Panc1 (cell line): ENCODE measurements around the gene TMEM101. TPM values are rescaled to one million over a fixed set of nuclear protein-coding genes. Genes with fewer than 3 reads are reported as not detected.

Experiments
- ATAC-seq: fragments of 200-7000 bp; cut with Tn5 transposase; 2 replicates; pipeline ENCODE4 v1.9.1; 2020; ENCODE audit warnings: mild to moderate bottlenecking, moderate library complexity
- BruUV-seq: library from RNA; stranded (reverse); fragments of 400-500 nt; replicated peaks from 2 replicates; lab custom pipeline; 2021; lab: Mats Ljungman, UMichigan
- CTCF ChIA-PET: fragments of 300-600 bp; sonication (Branson Sonifier 250); formaldehyde crosslinking; loops from one replicate; lab custom pipeline; 2022; ENCODE audit warnings: antibody characterized with exemption; lab: Charles Lee
- POLR2A ChIA-PET: fragments of 300-600 bp; sonication (Branson Sonifier 250); formaldehyde crosslinking; loops from one replicate; lab custom pipeline; 2022; ENCODE audit warnings: antibody characterized with exemption; lab: Charles Lee
- DNase-seq: peaks from one replicate; pipeline ENCODE4 v3.0.0-alpha.2; 2010; ENCODE audit warnings: low read depth, low spot score
- H3K27ac ChIP-seq: 2 replicates; pipeline ENCODE4 v1.5.1; 2011; ENCODE audit warnings: mild to moderate bottlenecking, low read length, inconsistent platforms
- H3K27me3 ChIP-seq: fragments of 200-500 bp; sonication (Bioruptor generic); 2 replicates; pipeline ENCODE4 v1.6.0; 2014; ENCODE audit warnings: low read length, inconsistent platforms; ENCODE audit not compliant: control insufficient read depth, insufficient read depth
- H3K36me3 ChIP-seq: fragments of 200-500 bp; sonication (Bioruptor generic); 2 replicates; pipeline ENCODE4 v1.5.1; 2014; ENCODE audit warnings: inconsistent platforms, mild to moderate bottlenecking, low read length, moderate library complexity; ENCODE audit not compliant: control insufficient read depth, insufficient read depth
- H3K4me1 ChIP-seq: 2 replicates; pipeline ENCODE4 v1.5.1; 2011; ENCODE audit warnings: inconsistent platforms, mild to moderate bottlenecking, low read length, moderate library complexity; ENCODE audit not compliant: control insufficient read depth, insufficient read depth
- H3K4me3 ChIP-seq, 2 experiments: 2 replicates each; pipeline ENCODE4 v1.5.1; 2011 to 2012; ENCODE audit warnings: low read depth in 2 of 2, low read length in 2 of 2, mild to moderate bottlenecking in 2 of 2, inconsistent platforms in 1 of 2, moderate library complexity in 1 of 2
- H3K9me3 ChIP-seq: fragments of 200-500 bp; sonication (Bioruptor generic); 2 replicates; pipeline ENCODE4 v1.5.1; 2014; ENCODE audit warnings: low read depth, mild to moderate bottlenecking, inconsistent platforms, low read length, moderate library complexity; ENCODE audit not compliant: control insufficient read depth, insufficient read depth
- CTCF ChIP-seq: fragments of 450-650 bp; IDR thresholded peaks from 2 replicates; pipeline ENCODE4 v1.5.1; 2017; ENCODE audit warnings: mild to moderate bottlenecking
- POLR2AphosphoS5 ChIP-seq: IDR thresholded peaks from 2 replicates; pipeline ENCODE4 v1.6.1; 2012; ENCODE audit warnings: mild to moderate bottlenecking, low read depth, low read length, moderate library complexity
- SIN3A ChIP-seq: IDR thresholded peaks from 2 replicates; pipeline ENCODE4 v1.6.1; 2012; ENCODE audit warnings: low read depth, mild to moderate bottlenecking, low read length, moderate library complexity, borderline replicate concordance; ENCODE audit not compliant: insufficient read depth
- TCF7L2 ChIP-seq: IDR thresholded peaks from 2 replicates; pipeline ENCODE4 v1.6.1; 2011; ENCODE audit warnings: mild to moderate bottlenecking, low read depth, low read length, inconsistent platforms
- in situ Hi-C: cut with HindIII; loops from 2 replicates; pipeline ENCODE4 v1.10.0; 2016; ENCODE audit warnings: low sequenced_read_pairs, low pct_unique_long_range_greater_than_20kb
- intact Hi-C: fragments of 100-400 bp; cut with micrococcal nuclease; formaldehyde crosslinking; loops from one replicate; pipeline ENCODE4 v1.10.0; 2022; ENCODE audit not compliant: unreplicated experiment
- total RNA-seq: library from RNA; stranded (reverse); gene quantifications from one replicate; pipeline ENCODE4 v1.2.1, GENCODE V29; 2021; ENCODE audit not compliant: unreplicated experiment
- TF ChIP-seq, protein P1 (sequence below), 2 experiments: IDR thresholded peaks; 2 replicates each; pipeline ENCODE4 v1.6.1; 2011 to 2012; ENCODE audit warnings: low read depth in 2 of 2, control low read depth in 1 of 2, low read length in 1 of 2, mild to moderate bottlenecking in 1 of 2, moderate library complexity in 1 of 2; ENCODE audit not compliant: insufficient read depth in 1 of 2

The TMEM101 gene
- total RNA-seq, 1 experiment from 2014 or later = 32.8 TPM

DNA sequence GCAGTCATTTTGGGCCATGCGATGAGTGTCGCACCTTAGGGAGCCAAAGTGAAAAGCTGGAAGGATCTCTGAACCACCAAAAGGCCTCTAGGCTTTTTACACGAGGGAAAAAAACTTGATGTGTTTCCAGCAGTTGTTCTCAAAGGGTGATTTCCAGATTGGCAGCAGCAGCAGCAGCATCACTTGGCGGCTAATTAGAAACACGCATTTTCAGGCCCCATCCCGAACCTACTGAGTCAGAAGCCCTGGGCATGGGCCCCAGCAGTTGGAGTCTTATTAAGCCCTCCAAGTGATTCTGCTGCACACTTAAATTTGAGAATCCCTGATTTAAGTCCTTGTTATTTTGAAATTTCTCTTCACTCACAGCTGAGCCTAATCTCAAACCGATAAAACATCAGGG, 35.8 kb downstream of the TMEM101 start:
- TF ChIP-seq CTCF (no peak), SIN3A (no peak), TCF7L2 (no peak), POLR2AphosphoS5 (no peak)
- TF ChIP-seq, protein P1, sequence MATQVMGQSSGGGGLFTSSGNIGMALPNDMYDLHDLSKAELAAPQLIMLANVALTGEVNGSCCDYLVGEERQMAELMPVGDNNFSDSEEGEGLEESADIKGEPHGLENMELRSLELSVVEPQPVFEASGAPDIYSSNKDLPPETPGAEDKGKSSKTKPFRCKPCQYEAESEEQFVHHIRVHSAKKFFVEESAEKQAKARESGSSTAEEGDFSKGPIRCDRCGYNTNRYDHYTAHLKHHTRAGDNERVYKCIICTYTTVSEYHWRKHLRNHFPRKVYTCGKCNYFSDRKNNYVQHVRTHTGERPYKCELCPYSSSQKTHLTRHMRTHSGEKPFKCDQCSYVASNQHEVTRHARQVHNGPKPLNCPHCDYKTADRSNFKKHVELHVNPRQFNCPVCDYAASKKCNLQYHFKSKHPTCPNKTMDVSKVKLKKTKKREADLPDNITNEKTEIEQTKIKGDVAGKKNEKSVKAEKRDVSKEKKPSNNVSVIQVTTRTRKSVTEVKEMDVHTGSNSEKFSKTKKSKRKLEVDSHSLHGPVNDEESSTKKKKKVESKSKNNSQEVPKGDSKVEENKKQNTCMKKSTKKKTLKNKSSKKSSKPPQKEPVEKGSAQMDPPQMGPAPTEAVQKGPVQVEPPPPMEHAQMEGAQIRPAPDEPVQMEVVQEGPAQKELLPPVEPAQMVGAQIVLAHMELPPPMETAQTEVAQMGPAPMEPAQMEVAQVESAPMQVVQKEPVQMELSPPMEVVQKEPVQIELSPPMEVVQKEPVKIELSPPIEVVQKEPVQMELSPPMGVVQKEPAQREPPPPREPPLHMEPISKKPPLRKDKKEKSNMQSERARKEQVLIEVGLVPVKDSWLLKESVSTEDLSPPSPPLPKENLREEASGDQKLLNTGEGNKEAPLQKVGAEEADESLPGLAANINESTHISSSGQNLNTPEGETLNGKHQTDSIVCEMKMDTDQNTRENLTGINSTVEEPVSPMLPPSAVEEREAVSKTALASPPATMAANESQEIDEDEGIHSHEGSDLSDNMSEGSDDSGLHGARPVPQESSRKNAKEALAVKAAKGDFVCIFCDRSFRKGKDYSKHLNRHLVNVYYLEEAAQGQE (IDR thresholded peaks at IDR 0.05; ENCODE audit: insufficient read depth in 1 of 2, low read depth in 2 of 2, low read length in 1 of 2) = no peak
- ATAC-seq = no peak
- ChIA-PET CTCF (interaction anchor here (0.7 to 0.9 kb wide), 2 partner anchors 32 to 136 kb away, joined by 3 to 5 read pairs; no protein-coding TSS in a partner anchor), POLR2A (no interaction called here)
- H3K27ac ChIP-seq = no peak overlapping the region
- in situ Hi-C loops (no loop called here), intact Hi-C loops (no loop called here)
- no peaks in the 10 kb centered on the region for H3K36me3 ChIP-seq
- no peaks in the 10 kb centered on the region for H3K9me3 ChIP-seq
- H3K4me3 ChIP-seq = no peak overlapping the region
- BruUV-seq = no TSS peak
- no peaks in the 10 kb centered on the region for H3K4me1 ChIP-seq
- H3K27me3 ChIP-seq = no peaks in the 10 kb centered on the region; the same call in 1 of the 2 replicates
- no peak for DNase-seq

DNA sequence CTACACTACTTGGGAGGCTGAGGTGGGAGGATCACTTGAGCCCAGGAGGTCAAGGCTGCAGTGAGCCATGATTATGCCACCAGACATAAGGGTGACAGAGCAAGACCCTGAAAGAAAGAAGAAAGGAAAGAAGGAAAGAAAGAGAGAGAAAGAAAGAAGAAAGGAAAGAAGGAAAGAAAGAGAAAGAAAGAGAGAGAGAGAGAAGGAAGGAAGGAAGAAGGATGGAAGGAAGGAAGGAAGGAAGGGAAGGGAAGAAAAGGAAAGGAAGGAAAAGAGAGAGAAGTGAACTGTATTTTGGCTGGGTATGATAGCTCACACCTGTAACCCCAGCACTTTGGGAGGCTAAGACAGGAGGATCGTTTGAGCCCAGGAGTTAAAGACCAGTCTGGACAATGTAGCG, 36.7 kb downstream of the TMEM101 start:
- DNase-seq (no peak), ATAC-seq (no peak)
- TF ChIP-seq SIN3A (no peak), POLR2AphosphoS5 (no peak), TCF7L2 (no peak), CTCF (no peak)
- TF ChIP-seq, protein P1 (IDR thresholded peaks at IDR 0.05; ENCODE audit: insufficient read depth in 1 of 2, low read depth in 2 of 2, low read length in 1 of 2) = no peak
- Histone ChIP-seq H3K27me3 (no peaks in the 10 kb centered on the region; the same call in 1 of the 2 replicates), H3K4me1 (no peaks in the 10 kb centered on the region), H3K4me3 (no peak overlapping the region), H3K27ac (no peak overlapping the region), H3K9me3 (no peaks in the 10 kb centered on the region), H3K36me3 (no peaks in the 10 kb centered on the region)
- POLR2A ChIA-PET = no interaction called here
- intact Hi-C loops = no loop called here
- CTCF ChIA-PET = no interaction called here
- BruUV-seq = no TSS peak
- in situ Hi-C loops = no loop called here
